IPS-18a (cell line): ENCODE results near the gene IGSF11.

Source experiments
- H3K27ac ChIP-seq: one replicate; pipeline ENCODE4 v1.5.1; 2013; ENCODE audit warnings: low read length
- H3K27me3 ChIP-seq: one replicate; pipeline ENCODE4 v1.6.1; 2013; ENCODE audit warnings: mild to moderate bottlenecking, low read length; ENCODE audit not compliant: control insufficient read depth, insufficient read depth
- H3K36me3 ChIP-seq: one replicate; pipeline ENCODE4 v1.6.1; 2013; ENCODE audit warnings: low read depth, low read length; ENCODE audit not compliant: control insufficient read depth
- H3K4me1 ChIP-seq: one replicate; pipeline ENCODE4 v1.6.1; 2013; ENCODE audit warnings: low read depth, low read length; ENCODE audit not compliant: control insufficient read depth
- H3K4me3 ChIP-seq: one replicate; pipeline ENCODE4 v1.5.1; 2013; ENCODE audit warnings: low read length
- H3K9ac ChIP-seq: one replicate; pipeline ENCODE4 v1.6.1; 2013; ENCODE audit warnings: mild to moderate bottlenecking, low read length, moderate library complexity
- H3K9me3 ChIP-seq: one replicate; pipeline ENCODE4 v1.6.1; 2013; ENCODE audit warnings: low read depth, low read length; ENCODE audit not compliant: control insufficient read depth

Gene IGSF11

DNA sequence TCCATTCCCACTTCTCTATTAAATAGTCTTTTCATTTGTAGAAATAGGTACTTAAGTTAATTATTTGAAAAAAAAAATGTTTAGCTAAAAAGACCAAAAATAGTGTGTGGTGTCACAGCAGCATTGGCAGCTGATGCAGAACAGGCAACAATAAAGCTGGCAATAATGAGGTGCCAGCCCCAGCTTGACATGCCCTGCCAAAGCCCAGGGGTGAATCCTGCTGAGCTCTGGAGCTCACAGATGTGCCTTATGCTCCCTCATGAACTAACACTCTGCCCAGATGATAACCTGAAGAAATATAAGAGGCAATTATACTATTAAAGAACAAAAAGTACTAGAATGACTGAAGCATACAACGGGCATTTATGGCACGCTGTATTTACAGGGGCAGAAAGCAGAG is 63.8 kb downstream of the IGSF11 start:
- Histone ChIP-seq H3K27me3 (no peaks in the 10 kb centered on the region), H3K9me3 (peaks cover 3% of the 10 kb centered on the region), H3K9ac (no peak overlapping the region), H3K36me3 (no peaks in the 10 kb centered on the region), H3K4me3 (no peak overlapping the region), H3K4me1 (peaks cover 36% of the 10 kb centered on the region), H3K27ac (no peak overlapping the region)

DNA sequence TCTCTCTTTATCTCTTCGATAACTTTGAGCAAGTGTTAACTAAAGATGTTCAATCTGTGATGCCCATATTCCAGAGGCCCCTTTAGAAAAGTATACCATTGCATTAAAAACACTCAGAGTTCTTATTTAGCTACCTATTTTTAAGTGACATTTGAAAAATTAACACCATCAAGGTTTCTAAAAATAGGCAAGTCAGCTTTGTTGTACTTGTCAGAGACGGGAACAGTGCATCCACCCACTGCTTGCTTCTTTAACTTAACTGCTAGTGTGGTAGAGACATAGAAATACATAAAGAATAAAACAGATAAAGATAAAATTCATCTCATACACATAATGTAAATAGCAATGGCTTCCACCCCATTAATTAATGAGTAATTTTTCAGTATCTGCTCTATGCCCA is 66.0 kb downstream of the IGSF11 start:
- peaks cover 43% of the 10 kb centered on the region for H3K4me1 ChIP-seq
- H3K9ac ChIP-seq = peak overlapping the region; percentile 16
- H3K27me3 ChIP-seq = no peaks in the 10 kb centered on the region
- H3K27ac ChIP-seq = no peak overlapping the region
- no peak overlapping the region for H3K4me3 ChIP-seq
- H3K36me3 ChIP-seq = no peaks in the 10 kb centered on the region
- no peaks in the 10 kb centered on the region for H3K9me3 ChIP-seq

DNA sequence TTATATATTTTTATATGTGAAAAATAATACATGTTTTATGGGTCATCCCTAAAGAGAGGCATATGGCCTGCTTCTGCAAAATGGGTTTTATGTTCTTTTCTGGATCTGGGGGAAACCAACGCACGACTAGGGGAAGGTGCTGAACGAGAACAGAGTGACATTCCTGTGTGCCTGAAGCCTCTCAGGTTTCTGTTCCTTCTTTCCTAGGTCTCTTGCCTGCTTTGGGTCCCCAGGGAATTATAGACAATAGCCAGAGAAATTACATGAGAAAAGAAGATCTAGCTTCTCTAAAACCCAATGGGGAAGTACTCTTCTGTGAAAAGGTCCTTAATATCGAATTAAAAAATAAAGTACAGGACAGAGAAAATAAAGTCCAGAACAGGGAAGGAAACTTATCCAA is 66.5 kb downstream of the IGSF11 start:
- Histone ChIP-seq H3K9ac (peak overlapping the region; percentile 16), H3K27ac (no peak overlapping the region), H3K4me3 (no peak overlapping the region), H3K36me3 (no peaks in the 10 kb centered on the region), H3K4me1 (peaks cover 42% of the 10 kb centered on the region), H3K27me3 (no peaks in the 10 kb centered on the region), H3K9me3 (no peaks in the 10 kb centered on the region)

DNA sequence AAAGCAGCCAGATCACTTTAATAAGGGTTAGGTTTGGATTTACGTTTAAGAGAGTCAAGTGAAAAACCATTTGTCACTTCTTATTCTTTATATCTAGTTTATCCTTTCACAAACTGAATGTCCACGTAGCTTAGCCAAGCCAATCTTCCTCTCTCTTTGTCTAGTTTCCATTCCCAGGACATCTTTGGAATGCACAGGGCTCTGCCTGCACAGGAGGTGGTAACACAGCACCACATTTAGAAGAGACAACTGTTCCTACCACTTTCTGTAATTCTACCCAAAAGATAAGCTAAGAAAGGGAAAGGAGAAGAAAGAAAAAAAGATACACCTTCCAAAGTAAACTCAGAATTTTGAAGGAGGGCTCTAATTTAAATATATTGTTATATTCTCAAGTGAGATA is 67.9 kb downstream of the IGSF11 start:
- no peaks in the 10 kb centered on the region for H3K27me3 ChIP-seq
- no peak overlapping the region for H3K4me3 ChIP-seq
- no peak overlapping the region for H3K9ac ChIP-seq
- H3K9me3 ChIP-seq = no peaks in the 10 kb centered on the region
- peaks cover 36% of the 10 kb centered on the region for H3K4me1 ChIP-seq
- no peaks in the 10 kb centered on the region for H3K36me3 ChIP-seq
- no peak overlapping the region for H3K27ac ChIP-seq

DNA sequence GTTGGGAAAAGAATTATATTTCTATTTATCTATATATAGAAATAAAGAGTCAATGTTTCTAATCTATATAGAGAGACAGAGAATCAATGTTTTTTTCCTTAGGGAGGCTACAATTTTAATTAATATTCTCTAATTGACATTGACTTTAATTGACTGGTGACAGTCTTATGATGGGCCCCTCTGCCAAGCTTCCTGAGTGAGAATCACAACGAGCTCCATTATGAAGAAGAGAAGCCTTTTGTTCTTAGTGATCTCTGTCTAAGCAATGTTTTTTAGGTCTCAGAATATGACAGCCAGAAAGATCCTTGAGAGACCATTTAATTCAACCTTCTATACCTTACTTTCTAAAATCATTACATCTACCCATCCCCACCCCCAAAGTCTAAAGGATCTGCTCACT is 70.9 kb downstream of the IGSF11 start:
- Histone ChIP-seq H3K4me1 (peaks cover 34% of the 10 kb centered on the region), H3K27me3 (no peaks in the 10 kb centered on the region), H3K9ac (no peak overlapping the region), H3K9me3 (no peaks in the 10 kb centered on the region), H3K36me3 (no peaks in the 10 kb centered on the region), H3K4me3 (no peak overlapping the region), H3K27ac (no peak overlapping the region)

DNA sequence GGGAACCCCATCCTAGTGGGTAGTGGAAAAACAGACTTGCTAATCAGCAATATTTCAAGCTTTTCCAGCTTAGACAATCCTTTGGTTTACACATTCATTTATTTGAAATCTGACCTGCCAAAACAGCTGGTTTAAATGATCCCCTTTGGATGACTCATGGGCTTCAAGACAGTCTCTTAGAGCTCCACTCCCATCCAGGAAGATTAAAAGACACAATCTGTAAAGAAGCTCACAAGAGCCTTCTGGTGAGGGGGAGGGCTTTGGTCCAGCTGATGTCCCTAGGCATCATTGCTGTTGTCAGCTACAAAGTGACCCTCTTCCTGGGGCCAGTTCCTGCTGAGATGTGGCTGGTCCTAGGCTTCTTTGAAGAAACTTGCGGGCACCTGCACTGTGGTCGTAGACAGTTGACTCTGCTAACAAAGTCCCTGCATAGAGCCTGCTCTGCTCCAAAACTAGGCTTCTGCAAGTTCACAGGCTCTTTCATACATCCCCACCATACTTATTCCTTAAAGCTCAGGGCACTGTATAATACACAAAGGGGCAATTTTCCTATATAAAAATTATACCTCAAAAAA is 73.7 kb downstream of the IGSF11 start:
- peaks cover 8% of the 10 kb centered on the region for H3K4me1 ChIP-seq
- no peak overlapping the region for H3K9ac ChIP-seq
- H3K27ac ChIP-seq = no peak overlapping the region
- H3K9me3 ChIP-seq = no peaks in the 10 kb centered on the region
- no peaks in the 10 kb centered on the region for H3K36me3 ChIP-seq
- no peak overlapping the region for H3K4me3 ChIP-seq
- no peaks in the 10 kb centered on the region for H3K27me3 ChIP-seq

DNA sequence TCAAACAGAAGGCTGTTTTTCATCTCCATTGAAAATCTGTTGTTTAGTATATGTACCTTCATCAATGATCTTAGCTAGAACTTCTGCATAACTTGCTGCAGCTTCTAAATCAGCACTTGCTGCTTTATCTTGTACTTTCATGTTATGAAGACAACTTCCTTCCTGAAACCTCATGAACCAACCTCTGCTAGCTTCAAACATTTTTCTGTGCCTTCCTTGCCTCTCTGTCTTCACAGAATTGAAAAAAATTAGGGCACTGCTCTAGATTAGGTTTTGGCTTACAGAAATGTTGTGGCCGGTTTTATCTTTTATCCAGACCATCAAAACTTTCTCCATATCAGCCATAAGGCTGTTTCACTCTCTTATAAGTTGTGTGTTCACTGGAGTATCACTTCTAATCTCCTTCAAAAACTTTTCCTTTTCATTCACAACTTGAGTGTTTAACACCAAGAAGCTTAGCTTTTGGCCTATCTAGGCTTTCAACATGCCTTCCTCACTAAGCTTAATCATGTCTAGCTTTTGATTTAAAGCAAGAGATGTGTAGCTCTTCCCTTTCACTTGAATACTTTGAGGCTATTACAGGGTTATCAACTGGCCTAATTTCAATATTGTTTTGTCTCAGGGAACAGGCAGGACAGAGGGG is 78.6 kb downstream of the IGSF11 start:
- Histone ChIP-seq H3K9me3 (peaks cover 4% of the 10 kb centered on the region), H3K9ac (no peak overlapping the region), H3K27me3 (no peaks in the 10 kb centered on the region), H3K4me1 (no peaks in the 10 kb centered on the region), H3K4me3 (no peak overlapping the region), H3K27ac (no peak overlapping the region), H3K36me3 (no peaks in the 10 kb centered on the region)

DNA sequence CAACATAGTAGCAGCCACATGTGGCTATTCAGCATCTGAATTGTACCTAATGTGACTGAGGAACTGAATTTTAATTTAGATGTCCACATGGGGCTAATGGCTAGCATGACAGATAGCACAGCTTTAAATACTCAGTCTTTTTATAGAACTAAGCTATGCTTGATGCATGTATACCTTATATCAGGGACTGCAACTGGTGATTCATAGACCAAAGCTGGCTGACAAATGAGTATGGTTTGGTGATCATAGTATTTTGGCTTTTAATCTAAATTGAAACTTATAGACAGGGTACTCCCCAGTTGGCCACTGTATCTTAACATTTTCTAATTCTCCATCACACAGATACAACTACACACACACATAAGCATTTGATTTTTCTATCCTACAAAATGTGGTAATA is 83.6 kb downstream of the IGSF11 start:
- Histone ChIP-seq H3K4me3 (no peak overlapping the region), H3K9ac (no peak overlapping the region), H3K4me1 (no peaks in the 10 kb centered on the region), H3K36me3 (no peaks in the 10 kb centered on the region), H3K9me3 (peaks cover 4% of the 10 kb centered on the region), H3K27ac (no peak overlapping the region), H3K27me3 (no peaks in the 10 kb centered on the region)

DNA sequence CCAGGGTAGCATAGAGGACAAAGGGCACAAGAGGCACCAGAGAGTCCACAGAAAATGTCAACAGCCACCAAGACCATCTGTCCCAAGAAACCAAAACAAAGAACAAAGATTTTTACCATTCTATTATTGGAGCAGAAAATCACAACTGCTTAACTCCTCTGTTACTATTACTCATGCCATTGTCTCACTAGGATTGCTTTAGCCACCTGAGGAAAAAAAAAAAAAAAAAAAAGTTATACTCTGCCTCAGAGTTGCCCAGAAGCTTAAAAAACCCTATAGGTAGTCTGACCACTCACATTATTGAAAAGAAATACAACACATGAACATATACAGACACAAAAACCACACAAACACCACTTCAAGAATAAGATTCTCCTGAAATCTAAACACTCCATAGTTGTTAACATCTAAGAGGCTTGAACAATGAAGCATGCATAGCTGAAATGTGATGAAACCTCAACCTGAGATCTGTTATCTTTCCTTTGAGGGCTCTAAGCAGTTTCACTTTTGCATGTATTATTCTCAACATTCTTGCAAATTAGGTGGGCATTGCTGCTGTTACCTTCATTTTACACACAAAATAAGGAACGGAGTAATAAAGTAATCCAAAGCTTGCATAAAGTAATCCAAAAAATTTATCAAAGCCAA is 85.4 kb downstream of the IGSF11 start:
- no peaks in the 10 kb centered on the region for H3K9me3 ChIP-seq
- H3K27ac ChIP-seq = no peak overlapping the region
- H3K4me1 ChIP-seq = no peaks in the 10 kb centered on the region
- no peaks in the 10 kb centered on the region for H3K27me3 ChIP-seq
- no peak overlapping the region for H3K9ac ChIP-seq
- H3K4me3 ChIP-seq = no peak overlapping the region
- no peaks in the 10 kb centered on the region for H3K36me3 ChIP-seq

DNA sequence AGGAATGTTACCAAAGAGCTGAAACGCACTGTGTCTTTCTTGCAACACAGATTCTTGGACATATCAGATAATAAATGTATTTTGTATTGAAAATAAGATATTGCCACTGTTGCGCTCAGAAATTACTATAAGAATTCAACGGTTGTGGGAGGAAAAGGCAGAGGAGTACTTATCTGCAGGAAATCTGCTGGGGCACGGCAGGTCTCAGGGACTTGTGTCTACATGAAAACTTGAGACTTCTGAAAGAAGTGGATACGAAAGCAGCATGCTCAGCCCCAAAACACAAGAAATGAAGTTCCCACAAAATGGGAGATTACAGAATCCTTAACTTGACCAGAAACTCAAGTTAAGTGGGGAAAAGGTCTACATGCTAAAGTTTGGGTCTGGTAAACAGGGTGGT is 86.5 kb downstream of the IGSF11 start:
- no peak overlapping the region for H3K4me3 ChIP-seq
- H3K4me1 ChIP-seq = no peaks in the 10 kb centered on the region
- H3K27me3 ChIP-seq = no peaks in the 10 kb centered on the region
- H3K36me3 ChIP-seq = no peaks in the 10 kb centered on the region
- H3K27ac ChIP-seq = no peak overlapping the region
- H3K9me3 ChIP-seq = no peaks in the 10 kb centered on the region
- no peak overlapping the region for H3K9ac ChIP-seq

DNA sequence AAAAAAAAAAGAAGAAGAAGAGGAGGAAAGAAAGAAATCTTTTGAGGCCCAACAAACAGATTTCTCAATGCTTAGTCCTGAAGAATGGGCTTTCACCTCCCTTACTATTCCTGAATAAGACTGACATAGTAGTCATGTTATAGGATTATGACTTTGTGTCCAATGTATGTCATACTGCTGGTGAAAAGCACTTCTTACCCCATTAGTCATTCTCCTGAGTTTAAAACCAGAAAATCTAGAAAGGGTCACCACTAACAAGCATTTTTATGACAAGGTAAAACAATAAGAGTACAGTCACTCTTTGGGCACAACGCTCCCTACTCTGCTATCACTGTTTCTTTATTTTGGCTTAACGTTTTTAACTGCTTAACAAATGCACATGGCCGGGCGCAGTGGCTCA is 88.2 kb downstream of the IGSF11 start:
- no peak overlapping the region for H3K4me3 ChIP-seq

DNA sequence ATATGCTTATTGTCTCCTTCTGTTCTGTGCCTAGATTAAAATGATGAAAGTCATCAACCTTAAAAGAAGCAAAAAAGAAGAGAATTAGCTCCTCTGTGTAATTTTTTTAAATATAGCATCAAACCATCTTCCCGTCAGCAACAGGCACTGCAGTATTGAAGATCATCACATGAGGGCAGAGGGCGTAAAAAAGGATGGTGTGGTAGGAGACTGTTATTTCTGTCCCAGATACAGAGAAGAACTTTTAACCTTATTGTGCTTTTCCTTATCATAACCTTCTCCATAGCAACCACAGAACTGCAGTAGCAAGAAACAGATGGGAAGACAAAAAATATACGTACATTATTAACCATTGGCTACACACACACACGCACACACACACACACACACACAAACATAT is 88.8 kb downstream of the IGSF11 start:
- H3K4me1 ChIP-seq = no peaks in the 10 kb centered on the region
- no peak overlapping the region for H3K27ac ChIP-seq
- no peaks in the 10 kb centered on the region for H3K27me3 ChIP-seq
- H3K36me3 ChIP-seq = no peaks in the 10 kb centered on the region
- no peak overlapping the region for H3K9ac ChIP-seq
- H3K9me3 ChIP-seq = no peaks in the 10 kb centered on the region
- no peak overlapping the region for H3K4me3 ChIP-seq

More for the DNA sequence above, 88.2 kb downstream of the IGSF11 start:
- Histone ChIP-seq H3K36me3 (no peaks in the 10 kb centered on the region), H3K4me1 (no peaks in the 10 kb centered on the region), H3K9me3 (no peaks in the 10 kb centered on the region), H3K9ac (no peak overlapping the region), H3K27ac (no peak overlapping the region), H3K27me3 (no peaks in the 10 kb centered on the region)
